NCI-H1694 treated with DMSO at 0.1 percent for 48 hours (cell line): ENCODE results near the gene GSAP.

Experiments used
- DNase-seq: peaks from one replicate; lab custom pipeline; 2025; lab: John Stamatoyannopoulos, UW

Gene GSAP

GRCh38 chr7:77434570-77435275, 18.6 kb upstream of the GSAP start:
- no peak for DNase-seq

DNA sequence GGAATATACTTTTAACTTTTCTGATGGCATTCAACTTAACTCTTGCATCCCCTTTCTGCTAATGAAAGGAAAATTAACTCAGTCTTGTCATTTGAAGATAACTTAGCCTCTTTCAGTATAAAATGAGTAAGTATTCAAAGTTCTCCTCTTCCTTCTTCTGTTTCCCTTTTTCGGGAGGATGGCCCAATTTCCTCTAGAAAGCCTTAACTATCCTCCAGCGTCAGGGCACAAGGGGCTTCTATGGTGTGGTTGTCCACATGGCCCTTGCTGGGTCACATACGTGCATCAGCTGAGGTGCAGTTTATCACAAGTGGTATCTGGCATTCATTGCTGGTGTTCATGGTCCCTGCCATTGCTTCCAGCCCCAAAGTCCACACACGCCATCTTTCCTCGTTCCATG, 17.8 kb upstream of the GSAP start:
- no peak for DNase-seq

DNA sequence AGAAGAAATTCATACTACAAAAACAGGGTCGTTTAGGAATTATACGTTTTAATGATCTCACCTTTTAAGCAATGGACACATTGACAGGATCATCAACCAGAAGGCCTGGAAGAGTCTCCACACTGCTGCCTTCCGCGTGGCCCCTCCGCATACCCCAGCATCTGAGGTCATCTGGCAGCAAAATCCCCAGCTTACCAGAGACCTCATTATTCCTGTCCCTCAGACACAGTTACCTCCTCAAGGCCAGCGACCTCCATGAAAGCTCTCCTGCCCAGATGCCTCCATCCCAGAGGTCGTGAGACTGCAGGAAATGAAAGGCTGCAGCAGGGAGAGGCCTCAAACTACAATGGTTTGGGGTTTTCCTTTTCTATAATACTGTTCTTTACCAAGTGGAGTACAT, 14.8 kb upstream of the GSAP start:
- no peak for DNase-seq

GRCh38 chr7:77428777-77429231, 12.7 kb upstream of the GSAP start:
- DNase-seq, result no peak

- no peak for DNase-seq
Observed at GRCh38 chr7:77427996-77428603, 12.0 kb upstream of the GSAP start.

- no peak for DNase-seq
Observed at GRCh38 chr7:77426521-77427051, 10.4 kb upstream of the GSAP start.

DNA sequence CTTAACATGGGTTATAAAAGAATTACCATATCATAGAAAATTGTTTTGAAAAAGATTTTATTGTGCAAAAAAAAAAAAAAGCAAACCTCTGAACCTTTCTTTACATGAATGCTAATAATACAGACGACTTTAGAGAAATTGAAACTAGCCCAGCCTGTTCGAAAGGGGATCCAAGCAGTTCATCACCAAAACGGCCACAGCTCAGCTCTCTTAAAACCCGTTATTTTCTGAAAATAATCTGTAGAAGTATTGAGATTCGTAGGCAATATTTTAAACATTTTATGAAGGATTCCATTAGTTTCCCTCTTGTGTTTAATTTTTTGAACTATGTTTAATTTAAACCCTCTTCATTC, 9.9 kb upstream of the GSAP start:
- no peak for DNase-seq

- DNase-seq, result no peak
Observed at GRCh38 chr7:77425101-77426051, 9.2 kb upstream of the GSAP start.

- no peak for DNase-seq
Observed at GRCh38 chr7:77422500-77422899, 6.4 kb upstream of the GSAP start.

DNA sequence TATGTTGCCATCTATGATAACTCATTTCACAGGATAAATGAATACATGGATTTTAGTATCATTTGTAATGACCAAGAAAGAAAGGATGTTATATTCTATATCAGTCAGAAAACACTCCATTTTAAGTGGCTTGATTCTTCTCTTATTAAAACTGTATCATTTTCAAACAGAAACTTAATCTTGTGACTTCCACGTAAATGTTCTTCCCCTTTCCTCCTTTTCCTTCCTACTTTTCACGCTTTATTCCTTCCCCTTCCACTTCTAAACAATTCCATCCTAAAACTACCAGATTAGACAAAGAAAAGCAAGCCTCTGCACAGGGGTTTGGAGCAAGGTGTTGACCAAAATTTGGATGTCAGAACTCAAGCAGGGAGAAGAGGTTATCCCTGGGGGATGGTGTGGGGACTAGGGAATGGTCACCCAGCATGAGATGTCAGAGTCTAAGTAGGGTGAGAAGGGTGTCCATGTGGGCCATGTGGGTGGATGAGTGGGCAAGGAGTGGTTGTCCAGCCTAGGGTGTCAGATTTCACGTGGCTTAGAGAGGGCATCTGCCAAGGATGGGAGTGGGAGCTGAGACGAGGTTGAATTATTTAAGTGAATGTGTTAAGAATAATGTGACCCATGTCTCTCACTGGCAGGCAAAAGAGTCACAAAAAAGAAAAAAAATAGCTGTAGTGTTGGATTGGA, 5.0 kb upstream of the GSAP start:
- no peak for DNase-seq

DNA sequence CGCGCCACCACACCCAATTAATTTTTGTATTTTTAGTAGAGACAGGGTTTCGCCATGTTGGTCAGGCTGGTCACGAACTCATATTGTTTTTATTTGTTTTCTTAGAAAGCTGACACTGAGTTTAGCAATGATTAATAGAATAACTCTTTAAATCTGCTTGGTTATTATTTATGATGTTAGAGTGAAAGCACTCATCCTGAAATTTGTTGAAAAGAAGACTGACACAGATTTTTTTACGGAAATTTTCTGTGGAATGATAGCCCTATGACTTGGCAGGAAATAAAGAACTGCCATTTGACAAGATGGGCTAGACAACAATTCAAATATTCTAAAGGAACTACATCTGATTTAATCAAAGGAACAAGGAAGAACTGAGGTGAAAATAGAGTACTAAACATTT, 4.3 kb upstream of the GSAP start:
- DNase-seq, result no peak

DNA sequence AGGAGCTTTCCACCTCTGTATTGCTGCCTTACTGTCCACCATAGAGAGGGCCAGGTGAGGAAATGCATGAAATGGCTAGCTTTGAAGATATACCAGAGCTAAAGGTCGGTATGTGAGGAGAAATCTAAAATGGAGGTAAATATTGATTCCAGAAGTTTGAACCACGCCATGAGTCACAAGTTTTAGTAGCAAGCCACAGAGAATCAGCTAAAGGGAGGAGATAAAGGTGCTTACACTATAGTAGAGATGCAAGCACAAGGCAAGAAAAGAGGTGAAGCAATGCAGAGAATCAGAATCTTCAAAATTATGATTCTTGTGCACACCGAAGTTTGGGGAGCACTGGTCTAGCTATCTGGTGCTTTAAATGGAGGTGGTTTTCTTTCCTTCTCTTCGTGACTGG, 3.0 kb upstream of the GSAP start:
- DNase-seq, result no peak

DNA sequence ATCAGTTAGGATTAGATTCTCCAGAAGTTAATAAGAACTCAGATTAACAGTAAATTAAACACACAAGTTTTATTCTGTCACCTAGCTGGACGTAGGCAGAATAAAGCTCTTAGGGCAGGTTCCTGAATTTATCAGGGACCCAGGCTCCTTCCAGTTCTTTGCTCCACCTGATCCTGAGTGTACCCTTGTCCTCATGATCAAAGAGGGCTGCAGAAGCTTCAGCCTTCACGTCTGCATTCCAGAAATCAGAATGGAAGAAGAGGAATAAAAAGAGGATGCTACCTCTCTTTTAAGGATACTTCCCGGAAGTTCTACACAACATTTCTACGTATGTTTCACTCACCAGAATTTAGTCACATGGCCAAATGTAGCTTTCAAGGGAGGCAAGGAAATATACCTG, 1.7 kb upstream of the GSAP start:
- DNase-seq, result no peak

DNA sequence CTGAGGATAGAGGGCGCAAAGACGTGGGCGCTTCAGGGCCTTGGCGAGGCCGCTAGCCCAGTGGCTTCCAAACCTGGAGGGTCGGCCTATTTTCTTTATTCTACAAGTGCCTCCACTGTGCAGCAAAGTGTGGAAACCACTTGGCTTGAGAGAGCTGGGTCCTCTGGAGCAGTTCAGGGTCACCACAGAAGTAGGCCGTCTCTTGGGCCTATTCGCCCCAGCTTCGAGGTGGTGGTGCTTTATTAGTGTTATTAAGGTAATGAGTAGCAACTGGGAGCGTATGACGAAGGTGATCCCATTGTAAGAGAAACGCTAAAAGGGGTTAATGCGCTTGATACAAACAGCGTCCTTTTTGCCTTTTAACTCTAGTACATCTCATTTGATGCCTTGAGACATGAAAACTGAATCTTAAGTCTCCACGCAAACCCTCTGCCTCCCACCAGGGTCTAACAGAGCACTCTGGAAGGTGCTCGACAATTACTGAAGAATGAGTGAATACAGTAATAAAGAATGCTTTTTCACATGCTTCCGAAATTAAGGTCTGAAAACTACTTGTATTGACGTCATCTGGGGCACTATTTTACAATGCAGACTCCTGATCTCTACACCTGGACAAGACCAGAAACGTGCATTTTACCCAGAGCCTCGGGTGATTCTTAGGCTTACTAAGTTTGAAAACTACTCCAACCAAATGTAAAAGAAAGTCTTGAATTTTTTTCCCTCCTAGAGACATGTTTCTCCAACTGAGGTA, 647 bp upstream of the GSAP start:
- no peak for DNase-seq

- no peak for DNase-seq
Observed at GRCh38 chr7:77415476-77415822, 700 bp downstream of the GSAP start.

DNA sequence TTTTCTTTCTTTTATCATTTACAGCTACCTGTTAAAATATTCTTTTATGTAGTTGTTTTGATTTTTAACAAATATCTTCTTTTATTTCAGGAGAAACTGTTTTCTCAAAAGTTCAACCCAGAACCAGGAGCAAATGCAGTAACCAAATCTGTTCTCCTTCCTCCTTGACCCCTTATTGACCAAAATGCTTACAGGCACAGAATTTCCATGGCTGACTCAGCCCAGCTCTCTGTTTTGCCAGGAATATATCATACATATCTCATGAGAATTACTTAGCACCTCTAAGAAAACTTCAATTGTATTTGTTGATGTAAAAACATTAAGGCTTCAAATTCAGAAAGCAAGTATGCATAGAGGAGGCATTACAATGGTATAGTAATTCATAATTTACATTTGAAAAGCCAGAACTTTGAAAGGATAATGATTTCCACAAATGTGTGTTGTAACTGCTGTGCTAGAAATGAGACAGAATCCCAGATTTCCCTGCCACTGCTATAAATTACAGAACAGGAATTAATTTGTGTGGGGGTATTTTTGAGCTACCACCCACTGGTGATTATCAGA, 2.2 kb downstream of the GSAP start:
- DNase-seq, result no peak

- no peak for DNase-seq
Observed at GRCh38 chr7:77413128-77413527, 3.0 kb downstream of the GSAP start.

DNA sequence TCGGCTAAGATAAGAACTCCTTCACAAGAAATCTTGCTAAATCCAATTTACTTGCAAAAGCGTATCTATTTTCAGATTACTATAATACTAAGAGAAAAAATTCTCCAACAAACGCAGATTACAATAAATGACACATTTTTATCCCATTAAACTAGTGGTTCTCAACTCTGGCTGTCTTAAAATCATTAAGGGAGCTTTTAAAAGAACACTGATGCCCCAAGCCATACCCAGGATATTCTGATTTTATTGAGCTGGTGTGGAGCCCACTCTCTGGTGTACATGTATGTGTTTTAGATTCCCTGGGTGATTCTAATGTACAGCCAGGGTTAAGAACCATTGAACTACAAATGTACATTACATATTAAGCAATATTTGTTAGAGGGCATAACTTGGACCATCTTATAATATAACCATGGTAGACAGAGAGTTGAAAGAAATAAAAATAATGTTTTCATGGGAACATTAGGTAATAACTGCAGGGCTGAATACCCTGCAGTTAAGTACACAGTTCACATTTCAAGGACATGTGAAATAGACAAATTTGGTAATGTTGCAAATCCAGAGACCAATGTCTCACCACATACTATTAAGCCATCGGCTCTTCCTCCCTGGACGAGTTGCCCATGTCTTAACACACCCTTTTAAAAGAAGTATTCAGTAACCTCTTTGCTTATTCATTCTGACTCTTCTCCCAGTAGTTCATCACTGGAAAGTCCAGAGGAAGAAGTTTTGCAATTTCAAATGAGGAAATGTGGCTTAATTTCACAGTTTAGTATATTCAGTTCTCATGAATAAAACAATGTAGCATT, 6.2 kb downstream of the GSAP start:
- no peak for DNase-seq

DNA sequence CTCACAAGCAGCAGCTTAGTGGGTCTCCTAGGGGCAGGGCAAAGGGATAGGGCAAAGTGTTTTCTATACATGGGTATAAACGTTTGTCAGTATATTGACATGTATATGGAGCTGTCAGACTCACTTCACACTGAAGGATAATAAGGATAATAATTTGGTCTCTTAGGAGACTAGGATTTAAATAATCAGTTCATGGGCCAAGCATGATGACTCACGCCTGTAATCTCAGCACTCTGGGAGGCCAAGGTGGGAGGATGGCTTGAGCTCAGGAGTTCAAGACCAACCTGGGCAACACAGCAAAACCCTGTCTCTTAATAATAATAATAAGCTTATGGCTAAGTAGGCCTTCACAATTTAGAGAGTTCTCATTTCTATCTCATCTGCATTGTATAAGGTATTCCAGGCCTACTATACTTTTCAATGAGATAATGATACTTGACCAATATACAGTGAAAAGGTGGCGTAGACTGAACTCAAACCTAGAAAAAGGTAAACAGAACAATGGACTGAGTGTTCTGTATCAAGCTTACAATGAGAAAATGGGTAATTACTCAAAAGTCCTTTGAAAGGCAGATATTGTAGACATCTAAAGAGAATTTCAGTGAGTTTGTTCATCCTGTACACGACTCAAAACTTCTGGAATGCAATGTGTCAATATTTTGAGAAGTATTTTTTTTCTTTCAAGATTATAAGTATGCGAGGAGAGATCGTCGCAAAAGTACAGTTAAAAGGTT, 7.0 kb downstream of the GSAP start:
- no peak for DNase-seq

DNA sequence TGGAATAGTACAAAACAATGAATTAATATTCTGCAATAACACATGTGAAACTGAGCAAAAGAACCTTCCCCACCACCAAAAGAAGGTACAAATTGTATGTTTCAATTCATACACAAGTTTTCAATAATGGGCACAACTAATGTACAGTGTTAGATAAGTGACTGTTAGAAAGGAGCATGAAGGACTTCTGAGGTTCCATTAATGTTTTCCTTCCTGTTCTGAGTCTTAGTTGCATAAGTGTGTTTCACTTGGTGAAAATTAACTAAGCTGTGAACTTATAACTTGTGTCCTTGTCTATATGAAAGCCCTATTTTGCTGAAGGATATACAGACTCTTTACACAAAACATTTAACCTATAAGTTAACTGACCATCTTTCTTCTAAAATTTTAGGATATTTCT, 8.2 kb downstream of the GSAP start:
- DNase-seq, result no peak
